Lung microvascular endothelial cell (primary cell): ENCODE results near the gene PHF8. TPM values are rescaled to one million over a fixed set of nuclear protein-coding genes. Genes with fewer than 3 reads are reported as not detected.

Experiments
- DNase-seq, 2 donors: peaks; one replicate each; pipeline versions ENCODE4 v3.0.0 to v3.0.0-alpha.2; 2010; ENCODE audit warnings: low read depth in 2 of 2
- total RNA-seq: library from RNA; depleted of rRNA; stranded (reverse); fragments of >200 nt; gene quantifications from 2 replicates; pipeline ENCODE4 v1.2.1, GENCODE V29; 2014

PHF8 gene
- total RNA-seq, result 8.5 and 11.3 TPM in 2 replicates

- peak; percentile 93 to 94 for DNase-seq
These were observed at the start of gene PHF8 for GRCh38 chrX:54044126-54044876. Gene PHF8, minus strand, starts transcription at chrX:54044473. Its CDS starts 1,745 bp downstream, at chrX:54042728.

- DNase-seq, result peak in 1 of 2 donors; percentile 23
These were observed 49.3 kb upstream of the PHF8 start for GRCh38 chrX:54093571-54093970.

- peak in 1 of 2 donors; percentile 14 for DNase-seq
These were observed 48.9 kb upstream of the PHF8 start for GRCh38 chrX:54093159-54093558.

- DNase-seq, result no peak
These were observed 46.6 kb upstream of the PHF8 start for GRCh38 chrX:54090880-54091279.

- DNase-seq, result no peak
These were observed 44.9 kb upstream of the PHF8 start for GRCh38 chrX:54089191-54089590.

GRCh38 chrX:54087661-54088060, 43.4 kb upstream of the PHF8 start:
- no peak for DNase-seq

- peak in 1 of 2 donors; percentile 4 for DNase-seq
These were observed 41.4 kb upstream of the PHF8 start for GRCh38 chrX:54085666-54086065.

- no peak for DNase-seq
These were observed 32.6 kb upstream of the PHF8 start for GRCh38 chrX:54076903-54077302.

GRCh38 chrX:54074826-54075225, 30.6 kb upstream of the PHF8 start:
- DNase-seq, result no peak

- DNase-seq, result no peak
These were observed 23.5 kb upstream of the PHF8 start for GRCh38 chrX:54067766-54068165.

- DNase-seq, result no peak
These were observed 22.6 kb upstream of the PHF8 start for GRCh38 chrX:54066841-54067240.

GRCh38 chrX:54064564-54064963, 20.3 kb upstream of the PHF8 start:
- DNase-seq, result no peak

GRCh38 chrX:54063361-54063760, 19.1 kb upstream of the PHF8 start:
- no peak for DNase-seq

GRCh38 chrX:54049801-54050200, 5.5 kb upstream of the PHF8 start:
- DNase-seq, result no peak

GRCh38 chrX:54048412-54048811, 4.1 kb upstream of the PHF8 start:
- DNase-seq, result no peak

GRCh38 chrX:54045563-54046228, 1.4 kb upstream of the PHF8 start:
- no peak for DNase-seq

- DNase-seq, result no peak
These were observed 635 bp upstream of the PHF8 start for GRCh38 chrX:54044877-54045338.

GRCh38 chrX:54043541-54044125, 640 bp downstream of the PHF8 start:
- DNase-seq, result peak; percentile 42 to 52

- DNase-seq, result peak; percentile 1 to 4
These were observed 1.2 kb downstream of the PHF8 start for GRCh38 chrX:54043056-54043455.

GRCh38 chrX:54042609-54043021, 1.7 kb downstream of the PHF8 start:
- DNase-seq, result peak; percentile 67 to 68

GRCh38 chrX:54030329-54030728, 13.9 kb downstream of the PHF8 start:
- no peak for DNase-seq

GRCh38 chrX:54029529-54030143, 14.6 kb downstream of the PHF8 start:
- no peak for DNase-seq
